Kidney (tissue), 14 donors: ENCODE measurements around the gene GNG8. TPM values are rescaled to one million over a fixed set of nuclear protein-coding genes. Genes with fewer than 3 reads are reported as not detected.

ENCODE experiments used
- DNase-seq, 5 donors: peaks; one replicate each; pipeline ENCODE4 v3.0.0-alpha.2; 2013 to 2020
- FAIRE-seq: peaks from 2 replicates; lab custom pipeline; 2012; peaks lifted over from hg19 to GRCh38; lab: Jason Lieb, UNC
- H3K27ac ChIP-seq, 2 donors: one replicate each; pipeline ENCODE4 v1.7.0; 2013; ENCODE audit warnings: low read depth in 2 of 2, low read length in 2 of 2, inconsistent platforms in 1 of 2
- H3K27me3 ChIP-seq: one replicate; pipeline ENCODE4 v1.7.1; 2013; ENCODE audit warnings: low read length, inconsistent platforms; ENCODE audit not compliant: control insufficient read depth, insufficient read depth
- H3K36me3 ChIP-seq, 3 donors: one replicate each; pipeline versions ENCODE4 v1.7.0 to v1.7.1; 2013; ENCODE audit warnings: low read length in 3 of 3, control low read depth in 1 of 3, inconsistent platforms in 1 of 3; ENCODE audit not compliant: insufficient read depth in 3 of 3, control insufficient read depth in 2 of 3
- H3K4me1 ChIP-seq, 3 donors: one replicate each; pipeline versions ENCODE4 v1.7.0 to v1.7.1; 2013; ENCODE audit warnings: low read length in 3 of 3, inconsistent platforms in 1 of 3, low read depth in 1 of 3; ENCODE audit not compliant: control insufficient read depth in 2 of 3, insufficient read depth in 2 of 3
- H3K4me3 ChIP-seq, 3 donors: one replicate each; pipeline versions ENCODE4 v1.7.0 to v1.8.1; 2013; ENCODE audit warnings: low read length in 3 of 3, control low read depth in 1 of 3, inconsistent platforms in 1 of 3
- H3K9ac ChIP-seq, 3 donors: one replicate each; pipeline versions ENCODE4 v1.7.0 to v1.7.1; 2013; ENCODE audit warnings: low read length in 3 of 3, control low read depth in 1 of 3, inconsistent platforms in 1 of 3
- H3K9me3 ChIP-seq, 3 donors: one replicate each; pipeline versions ENCODE4 v1.7.0 to v1.7.1; 2013; ENCODE audit warnings: low read length in 3 of 3, control low read depth in 1 of 3, inconsistent platforms in 1 of 3; ENCODE audit not compliant: control insufficient read depth in 2 of 3, insufficient read depth in 1 of 3
- CTCF ChIP-seq: IDR thresholded peaks from 3 replicates; pipeline ENCODE4 v1.5.1; 2012; ENCODE audit warnings: mild to moderate bottlenecking, moderate library complexity, borderline replicate concordance; ENCODE audit not compliant: insufficient read depth; ENCODE audit errors: extremely low read depth
- intact Hi-C: fragments of 100-400 bp; cut with DNase I; formaldehyde crosslinking; loops from one replicate; pipeline ENCODE4 v1.11.1; 2022
- polyA plus RNA-seq: library from polyadenylated mRNA; stranded (reverse); fragments of 350-450 nt; fragmentation: Illumina TruSeq; extraction: RNeasy Lipid Tissue Mini Kit (QIAGEN cat#74804); gene quantifications from one replicate; pipeline ENCODE4 v1.2.3, GENCODE V29; 2014; ENCODE audit warnings: low read depth, low replicate concordance; ENCODE audit not compliant: insufficient read depth
- total RNA-seq: library from RNA; stranded (reverse); fragmentation: NEBNext Ultra II Directional; extraction: Animal tissue kit (Norgen Biotek cat#: 25700); gene quantifications from one replicate; pipeline ENCODE4 v1.2.1, GENCODE V29; 2021
- donor health status: control.
- donor health status: control.
- donor health status: control.
- donor health status: control.
- donor health status: control.
- donor health status: DM: yes; HTN: yes; CAD: no.
- donor health status: Normal renal cell carcinoma (clear cell type).

The GNG8 gene
- total and polyA plus RNA-seq, 2 donors from 2014 or later, result not detected

GRCh38 chr19:46626446-46626845 is 9.6 kb downstream of the GNG8 start:
- intact Hi-C loops, result no loop called here
- no peak overlapping the region for H3K4me3 ChIP-seq
- DNase-seq (peak in 1 of 5 donors; percentile 59), FAIRE-seq (no peak)
- no peaks in the 10 kb centered on the region for H3K27me3 ChIP-seq
- no peak overlapping the region for H3K9ac ChIP-seq
- peaks cover 0 to 13% (median 10%) of the 10 kb centered on the region in 3 donors for H3K4me1 ChIP-seq
- peak overlapping the region; percentile 79 to 96 for H3K27ac ChIP-seq
- H3K36me3 ChIP-seq, result no peaks in the 10 kb centered on the region
- no peak for TF ChIP-seq CTCF
- no peaks in the 10 kb centered on the region for H3K9me3 ChIP-seq

- Histone ChIP-seq H3K27me3 (no peaks in the 10 kb centered on the region), H3K4me3 (peak overlapping the region in 1 of 3 donors; percentile 17), H3K9ac (peak overlapping the region in 1 of 3 donors; percentile 34), H3K27ac (peak overlapping the region; percentile 79 to 96), H3K36me3 (no peaks in the 10 kb centered on the region), H3K9me3 (no peaks in the 10 kb centered on the region), H3K4me1 (peaks cover 0 to 13% (median 10%) of the 10 kb centered on the region in 3 donors)
- no peak for TF ChIP-seq CTCF
- DNase-seq (no peak), FAIRE-seq (no peak)
- intact Hi-C loops, result no loop called here
Observed at GRCh38 chr19:46625731-46626130, 10.3 kb downstream of the GNG8 start.

GRCh38 chr19:46624958-46625661 is 10.9 kb downstream of the GNG8 start, which contains the start of gene PTGIR:
Gene PTGIR (minus strand): TSS chr19:46625089. CDS start chr19:46624225, 864 bp downstream.
- peaks cover 0 to 13% (median 10%) of the 10 kb centered on the region in 3 donors for H3K4me1 ChIP-seq
- intact Hi-C loops, result no loop called here
- H3K36me3 ChIP-seq, result no peaks in the 10 kb centered on the region
- FAIRE-seq (no peak), DNase-seq (peak in 3 of 5 donors; percentile 45 to 92 (median 84))
- no peaks in the 10 kb centered on the region for H3K27me3 ChIP-seq
- no peak for TF ChIP-seq CTCF
- no peaks in the 10 kb centered on the region for H3K9me3 ChIP-seq
- H3K4me3 ChIP-seq, result peak within 1 kb of the TSS in 2 of 3 donors; percentile 38 to 44
- H3K9ac ChIP-seq, result peak within 1 kb of the TSS in 2 of 3 donors; percentile 34 to 41
- H3K27ac ChIP-seq, result peak within 1 kb of the TSS; percentile 79 to 96
